Activated B cell treated with CpG ODN at 0.5 μM for 24 hours (primary cell): ENCODE results near the gene ANAPC16. TPM values are rescaled to one million over a fixed set of nuclear protein-coding genes. Genes with fewer than 3 reads are reported as not detected.

ENCODE experiments used
- ATAC-seq: fragments of 200-7000 bp; cut with Tn5 transposase; one replicate; pipeline ENCODE4 v1.10.0; 2021; ENCODE audit warnings: low read depth, mild to moderate bottlenecking, moderate library complexity
- CTCF ChIA-PET: fragments of 350-600 bp; sonication (Branson Sonifier 250); formaldehyde crosslinking; loops from one replicate; lab custom pipeline; 2021; ENCODE audit warnings: antibody characterized with exemption; lab: Charles Lee
- POLR2A ChIA-PET: fragments of 350-600 bp; sonication (Branson Sonifier 250); formaldehyde crosslinking; loops from one replicate; lab custom pipeline; 2021; ENCODE audit warnings: antibody characterized with exemption; lab: Charles Lee
- DNase-seq: peaks from one replicate; pipeline ENCODE4 v3.0.0; 2022
- H3K27ac Mint-ChIP-seq: one replicate; pipeline ENCODE4 v1.8.0; 2020; ENCODE audit warnings: mixed read lengths
- H3K27me3 Mint-ChIP-seq: one replicate; pipeline ENCODE4 v1.8.0; 2021; ENCODE audit warnings: mixed read lengths
- H3K36me3 Mint-ChIP-seq: one replicate; pipeline ENCODE4 v1.8.0; 2021; ENCODE audit warnings: low read depth, mixed read lengths
- H3K4me1 Mint-ChIP-seq: one replicate; pipeline ENCODE4 v1.8.0; 2021; ENCODE audit warnings: mixed read lengths
- H3K4me3 Mint-ChIP-seq: one replicate; pipeline ENCODE4 v1.8.0; 2020; ENCODE audit warnings: mild to moderate bottlenecking, mixed read lengths
- H3K9me3 Mint-ChIP-seq: one replicate; pipeline ENCODE4 v1.8.0; 2020; ENCODE audit warnings: mixed read lengths
- intact Hi-C: fragments of 100-400 bp; cut with micrococcal nuclease; formaldehyde crosslinking; loops from one replicate; pipeline ENCODE4 v1.15.1; 2024
- total RNA-seq: library from RNA; stranded (reverse); gene quantifications from 2 replicates; pipeline ENCODE4 v1.2.3, GENCODE V29; 2022
- TF ChIP-seq, protein P1 (sequence below): fragments of 200-600 bp; IDR thresholded peaks from one replicate; pipeline ENCODE4 v1.8.0; 2022; ENCODE audit warnings: antibody characterized with exemption, mild to moderate bottlenecking

The ANAPC16 gene
- total RNA-seq, 1 donor from 2014 or later, result 137 TPM

DNA sequence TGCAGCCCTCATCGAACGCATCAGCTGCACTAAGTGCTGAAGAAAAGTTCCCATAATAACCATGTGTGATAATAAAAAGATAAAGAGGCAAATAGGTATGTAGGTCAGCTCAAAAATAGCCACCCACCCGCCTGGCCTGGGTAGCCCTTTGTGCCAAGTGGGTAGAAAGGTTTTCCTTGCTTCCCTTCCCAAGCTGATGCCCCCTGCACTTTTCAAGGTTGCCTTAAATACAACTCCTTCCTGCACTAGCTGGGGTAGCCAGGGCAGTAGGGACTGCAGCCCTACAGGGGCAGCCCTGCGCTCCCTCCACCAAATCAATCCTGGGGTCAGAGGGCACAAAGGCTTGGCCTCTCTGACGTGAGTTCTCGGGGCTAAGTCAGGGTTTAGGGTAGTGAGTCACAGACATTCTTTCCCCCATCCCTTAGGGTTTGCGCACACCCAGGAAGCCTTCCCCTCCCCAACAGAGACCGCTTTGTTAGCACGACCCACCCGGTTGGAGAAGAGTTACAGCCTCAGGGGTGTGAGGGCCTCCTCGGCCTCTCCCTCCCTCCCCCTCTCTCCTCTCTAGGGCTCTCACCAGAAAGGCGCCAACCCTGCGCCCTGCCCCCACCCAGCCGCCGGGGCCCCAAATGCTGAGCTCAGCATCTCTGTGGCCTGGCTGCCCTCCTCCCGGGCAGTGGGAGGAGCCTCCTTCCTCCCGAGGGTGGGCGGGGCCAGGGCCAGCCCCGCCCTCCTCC, 44.6 kb downstream of the ANAPC16 start:
- Mint-ChIP-seq H3K4me1 (peaks cover 60% of the 10 kb centered on the region), H3K36me3 (peaks cover 3% of the 10 kb centered on the region), H3K27me3 (no peaks in the 10 kb centered on the region), H3K9me3 (no peaks in the 10 kb centered on the region), H3K27ac (peak overlapping the region; percentile 96), H3K4me3 (peak overlapping the region; percentile 91)
- TF ChIP-seq, protein P1, sequence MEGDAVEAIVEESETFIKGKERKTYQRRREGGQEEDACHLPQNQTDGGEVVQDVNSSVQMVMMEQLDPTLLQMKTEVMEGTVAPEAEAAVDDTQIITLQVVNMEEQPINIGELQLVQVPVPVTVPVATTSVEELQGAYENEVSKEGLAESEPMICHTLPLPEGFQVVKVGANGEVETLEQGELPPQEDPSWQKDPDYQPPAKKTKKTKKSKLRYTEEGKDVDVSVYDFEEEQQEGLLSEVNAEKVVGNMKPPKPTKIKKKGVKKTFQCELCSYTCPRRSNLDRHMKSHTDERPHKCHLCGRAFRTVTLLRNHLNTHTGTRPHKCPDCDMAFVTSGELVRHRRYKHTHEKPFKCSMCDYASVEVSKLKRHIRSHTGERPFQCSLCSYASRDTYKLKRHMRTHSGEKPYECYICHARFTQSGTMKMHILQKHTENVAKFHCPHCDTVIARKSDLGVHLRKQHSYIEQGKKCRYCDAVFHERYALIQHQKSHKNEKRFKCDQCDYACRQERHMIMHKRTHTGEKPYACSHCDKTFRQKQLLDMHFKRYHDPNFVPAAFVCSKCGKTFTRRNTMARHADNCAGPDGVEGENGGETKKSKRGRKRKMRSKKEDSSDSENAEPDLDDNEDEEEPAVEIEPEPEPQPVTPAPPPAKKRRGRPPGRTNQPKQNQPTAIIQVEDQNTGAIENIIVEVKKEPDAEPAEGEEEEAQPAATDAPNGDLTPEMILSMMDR, result no peak
- peak; percentile 71 for ATAC-seq
- no peak for DNase-seq
- intact Hi-C loops, result no loop called here
- ChIA-PET POLR2A (interaction anchor here (0.5 to 14.1 kb wide), 32 partner anchors 7 to 835 kb away, joined by 3 to 380 read pairs (median 6); partner anchors contain the start of genes ANAPC16, ASCC1, DDIT4 and PSAP), CTCF (interaction anchor here (0.9 to 2.4 kb wide), 11 partner anchors 15 to 364 kb away, joined by 3 to 21 read pairs (median 4); partner anchors contain the start of genes ASCC1 and DDIT4)

DNA sequence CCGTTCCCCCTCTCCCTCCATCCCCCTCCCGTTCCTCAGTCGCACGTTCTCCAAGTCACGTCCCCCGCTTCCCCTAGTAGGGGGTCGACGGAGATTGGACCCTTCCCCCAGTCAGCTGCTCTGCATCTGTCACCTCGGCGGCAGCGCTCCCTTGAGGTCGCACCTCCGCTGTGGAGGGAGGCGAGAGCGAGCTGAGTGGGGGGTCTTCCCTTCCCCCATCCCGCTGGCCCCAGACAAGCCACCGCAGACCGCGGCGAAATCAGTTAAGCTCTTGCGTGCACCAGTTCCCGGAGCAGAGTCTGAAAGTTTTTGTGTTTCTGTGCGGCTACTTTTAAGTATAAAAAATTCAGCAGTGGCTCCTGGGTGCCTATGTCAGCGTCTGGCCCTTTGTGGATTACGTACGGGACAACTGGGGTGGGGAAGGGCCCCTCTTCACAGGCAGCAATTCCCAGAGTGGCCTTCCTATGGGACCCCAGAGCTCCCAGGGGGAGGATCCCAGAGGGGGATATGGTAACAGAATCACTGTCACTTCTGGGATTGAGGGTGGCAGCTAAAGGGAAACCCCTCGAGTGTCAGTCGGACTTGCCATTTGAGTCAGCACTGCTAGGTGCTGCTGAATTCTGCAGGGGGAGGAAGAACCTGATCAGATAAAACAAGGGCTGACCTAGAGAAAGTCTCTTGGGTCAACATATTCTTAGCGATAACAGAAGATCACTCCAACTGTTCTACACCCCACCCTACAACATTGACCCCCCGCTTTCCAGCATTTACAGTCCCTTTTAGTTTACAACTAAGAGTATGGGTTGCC, 45.4 kb downstream of the ANAPC16 start:
- Mint-ChIP-seq H3K36me3 (peaks cover 3% of the 10 kb centered on the region), H3K27ac (peak overlapping the region; percentile 96), H3K4me3 (peak overlapping the region; percentile 91), H3K9me3 (no peaks in the 10 kb centered on the region), H3K27me3 (no peaks in the 10 kb centered on the region), H3K4me1 (peaks cover 57% of the 10 kb centered on the region)
- TF ChIP-seq, protein P1, result no peak
- ATAC-seq (peak; percentile 57), DNase-seq (peak; percentile 70)
- POLR2A ChIA-PET, result interaction anchor here (0.6 to 14.1 kb wide), 35 partner anchors 8 to 835 kb away, joined by 3 to 380 read pairs (median 6); partner anchors contain the start of genes ANAPC16, ASCC1, DDIT4 and PSAP
- intact Hi-C loops, result loop anchor here (1.0 kb wide), 5 partner anchors 12 to 74 kb away; partner anchors contain the start of gene DDIT4
- CTCF ChIA-PET, result interaction anchor here (0.7 to 2.4 kb wide), 14 partner anchors 14 to 365 kb away, joined by 3 to 21 read pairs (median 4); partner anchors contain the start of genes ASCC1 and DDIT4

- peak overlapping the region; percentile 91 for H3K4me3 Mint-ChIP-seq
- ATAC-seq (peak; percentile 6), DNase-seq (no peak)
- no peaks in the 10 kb centered on the region for H3K9me3 Mint-ChIP-seq
- intact Hi-C loops, result loop anchor here (1.0 kb wide), 5 partner anchors 11 to 73 kb away; partner anchors contain the start of gene DDIT4
- ChIA-PET CTCF (interaction anchor here (0.8 to 2.4 kb wide), 9 partner anchors 13 to 74 kb away, joined by 3 to 21 read pairs (median 5); partner anchors contain the start of genes ASCC1 and DDIT4), POLR2A (interaction anchor here (0.6 to 14.1 kb wide), 21 partner anchors 9 to 834 kb away, joined by 3 to 380 read pairs (median 6); partner anchors contain the start of genes ANAPC16, ASCC1, DDIT4 and SPOCK2)
- H3K27me3 Mint-ChIP-seq, result no peaks in the 10 kb centered on the region
- peaks cover 3% of the 10 kb centered on the region for H3K36me3 Mint-ChIP-seq
- H3K27ac Mint-ChIP-seq, result peak overlapping the region; percentile 96
- H3K4me1 Mint-ChIP-seq, result peaks cover 52% of the 10 kb centered on the region
- TF ChIP-seq, protein P1, result no peak
Observed at GRCh38 chr10:72261784-72262404, 46.1 kb downstream of the ANAPC16 start.

DNA sequence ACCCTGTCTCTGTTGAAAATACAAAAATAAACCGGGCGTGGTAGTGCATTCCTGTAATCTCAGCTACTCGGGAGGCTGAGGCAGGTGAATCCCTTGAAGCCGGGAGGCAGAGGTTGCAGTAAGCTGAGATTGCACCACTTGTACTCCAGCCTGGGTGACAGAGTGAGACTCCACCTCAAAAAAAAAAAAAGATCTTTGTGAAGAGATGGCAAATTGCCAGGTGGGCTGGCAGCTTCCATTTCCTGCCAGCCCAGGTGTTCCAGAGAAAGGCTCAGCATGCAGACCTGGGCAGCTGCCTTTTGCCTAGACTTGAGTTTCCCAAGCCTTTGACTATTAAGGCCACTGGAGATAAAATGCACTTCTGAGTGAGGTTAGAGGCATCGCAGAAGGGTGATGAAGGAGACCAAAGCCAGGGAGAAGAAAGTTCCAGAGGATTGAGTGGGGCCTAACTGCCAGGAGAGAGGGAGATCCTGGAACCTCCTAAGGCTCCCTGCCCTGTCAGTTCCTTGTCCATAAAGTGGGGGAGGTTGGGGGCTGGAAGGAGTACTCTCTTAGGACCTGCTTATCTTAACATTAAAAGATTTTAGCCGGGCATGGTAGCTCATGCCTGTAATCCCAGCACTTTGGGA, 47.9 kb downstream of the ANAPC16 start:
- ATAC-seq (no peak), DNase-seq (no peak)
- Mint-ChIP-seq H3K27ac (peak overlapping the region; percentile 59), H3K36me3 (peaks cover 3% of the 10 kb centered on the region), H3K27me3 (no peaks in the 10 kb centered on the region), H3K4me1 (peaks cover 45% of the 10 kb centered on the region), H3K9me3 (no peaks in the 10 kb centered on the region), H3K4me3 (peak overlapping the region; percentile 41)
- TF ChIP-seq, protein P1, result no peak
- POLR2A ChIA-PET, result interaction anchor here (0.7 to 14.1 kb wide), 8 partner anchors 10 to 70 kb away, joined by 3 to 380 read pairs (median 8); partner anchors contain the start of genes ANAPC16, ASCC1 and DDIT4
- intact Hi-C loops, result no loop called here
- CTCF ChIA-PET, result no interaction called here
